A549 (cell line): ENCODE data around the gene SYAP1. TPM values are rescaled to one million over a fixed set of nuclear protein-coding genes. Genes with fewer than 3 reads are reported as not detected.

Experiments
- ATAC-seq, 2 experiments: fragments of 200-7000 bp in 1 of 2; fragments of >200 bp in 1 of 2; cut with Nextera tagmentation in 1 of 2; cut with Tn5 transposase in 1 of 2; 3 replicates each; pipeline versions ENCODE4 v1.8.0 to v1.9.1; 2018 to 2020; ENCODE audit warnings: mild to moderate bottlenecking in 1 of 2, moderate library complexity in 1 of 2
- CTCF ChIA-PET: fragments of 300-600 bp; sonication (Branson Sonifier 250); formaldehyde crosslinking; extraction: SDS; loops from one replicate; lab custom pipeline; 2021; ENCODE audit warnings: antibody characterized with exemption, inconsistent platforms; lab: Yijun Ruan, JAX
- POLR2A ChIA-PET: fragments of 350-600 bp; formaldehyde crosslinking; extraction: SDS; loops from one replicate; lab custom pipeline; 2021; ENCODE audit warnings: antibody characterized with exemption, inconsistent platforms; lab: Yijun Ruan, JAX
- DNase-seq, 2 experiments: peaks; one replicate each; pipeline versions ENCODE4 v3.0.0 to v3.0.0-alpha.2; 2011 to 2016; ENCODE audit warnings: low read depth in 1 of 2, low spot score in 1 of 2
- FAIRE-seq: peaks from 2 replicates; lab custom pipeline; 2011; peaks lifted over from hg19 to GRCh38; lab: Jason Lieb, UNC
- H3K27ac ChIP-seq, 2 experiments: fragments of >200 bp; sonication (Bioruptor Twin); formaldehyde crosslinking; 3 replicates each; pipeline ENCODE4 v1.5.1; 2016 to 2017
- H3K4me1 ChIP-seq: fragments of >200 bp; sonication (Bioruptor Twin); formaldehyde crosslinking; 3 replicates; pipeline ENCODE4 v1.6.1; 2016
- H3K4me2 ChIP-seq: fragments of >200 bp; sonication (Bioruptor Twin); formaldehyde crosslinking; 3 replicates; pipeline ENCODE4 v1.6.1; 2016
- H3K4me3 ChIP-seq: fragments of >200 bp; sonication (Bioruptor Twin); formaldehyde crosslinking; 3 replicates; pipeline ENCODE4 v1.5.1; 2016
- H3K9me3 ChIP-seq: fragments of >200 bp; sonication (Bioruptor Twin); formaldehyde crosslinking; 3 replicates; pipeline ENCODE4 v1.6.1; 2016
- BCL3 ChIP-seq: fragments of >200 bp; sonication (Bioruptor Twin); formaldehyde crosslinking; IDR thresholded peaks from 3 replicates; pipeline ENCODE4 v1.6.1; 2016
- CBX8 ChIP-seq: fragments of 200-600 bp; sonication (generic); IDR thresholded peaks from 2 replicates; pipeline ENCODE4 v1.6.1; 2016
- CHD2 ChIP-seq: fragments of 150-350 bp; IDR thresholded peaks from 2 replicates; pipeline ENCODE4 v1.6.1; 2014; ENCODE audit warnings: low read length; ENCODE audit not compliant: partially characterized antibody
- CHD4 ChIP-seq: fragments of 200-600 bp; sonication (generic); IDR thresholded peaks from 2 replicates; pipeline ENCODE4 v1.6.1; 2016; ENCODE audit warnings: antibody characterized with exemption, mild to moderate bottlenecking, borderline replicate concordance
- EHF ChIP-seq: fragments of 250-450 bp; sonication (Bioruptor Pico); IDR thresholded peaks from 2 replicates; pipeline ENCODE4 v1.5.0; 2020; ENCODE audit warnings: mild to moderate bottlenecking
- EHMT2 ChIP-seq: fragments of 200-600 bp; sonication (generic); IDR thresholded peaks from 2 replicates; pipeline ENCODE4 v1.6.1; 2016; ENCODE audit warnings: antibody characterized with exemption, low read depth, mild to moderate bottlenecking, moderate library complexity
- ELK1 ChIP-seq: fragments of 150-350 bp; IDR thresholded peaks from 2 replicates; pipeline ENCODE4 v1.6.1; 2014; ENCODE audit warnings: low read depth, mild to moderate bottlenecking, low read length
- ESRRA ChIP-seq: fragments of 150-350 bp; IDR thresholded peaks from 2 replicates; pipeline ENCODE4 v1.6.1; 2014; ENCODE audit warnings: mild to moderate bottlenecking, low read length, borderline replicate concordance
- FOSL2 ChIP-seq, 2 experiments: fragments of 450-650 bp in 1 of 2; fragments of >200 bp in 1 of 2; sonication (Bioruptor Twin) in 1 of 2; formaldehyde crosslinking; IDR thresholded peaks; 2 replicates each; pipeline versions ENCODE4 v1.5.0 to v1.6.1; 2016 to 2020; ENCODE audit warnings: mild to moderate bottlenecking in 1 of 2, moderate library complexity in 1 of 2
- FOXS1 ChIP-seq: fragments of 250-450 bp; sonication (Bioruptor Pico); IDR thresholded peaks from 2 replicates; pipeline ENCODE4 v1.5.0; 2020; ENCODE audit warnings: mild to moderate bottlenecking, moderate library complexity
- GATA3 ChIP-seq: IDR thresholded peaks from 2 replicates; pipeline ENCODE4 v1.6.1; 2012; ENCODE audit warnings: borderline replicate concordance
- HDAC2 ChIP-seq: fragments of 200-600 bp; sonication (generic); IDR thresholded peaks from 2 replicates; pipeline ENCODE4 v1.6.1; 2016
- HMGXB4 ChIP-seq: fragments of 250-450 bp; sonication (Bioruptor Pico); IDR thresholded peaks from 2 replicates; pipeline ENCODE4 v1.5.0; 2021; ENCODE audit warnings: mild to moderate bottlenecking, moderate library complexity, borderline replicate concordance
- KDM1A ChIP-seq: fragments of 200-600 bp; sonication (generic); IDR thresholded peaks from 2 replicates; pipeline ENCODE4 v1.6.1; 2016; ENCODE audit warnings: low read depth, mild to moderate bottlenecking
- MAX ChIP-seq: IDR thresholded peaks from 2 replicates; pipeline ENCODE4 v1.6.1; 2012
- MYC ChIP-seq: IDR thresholded peaks from 2 replicates; pipeline ENCODE4 v1.6.1; 2012; ENCODE audit warnings: mild to moderate bottlenecking, inconsistent platforms, low read length, improper control_type of control experiment, borderline replicate concordance
- NFE2L2 ChIP-seq: fragments of 150-350 bp; conservative IDR thresholded peaks from 2 replicates; pipeline ENCODE4 v1.6.1; 2014; ENCODE audit warnings: low read length
- NPAS2 ChIP-seq: fragments of 250-450 bp; sonication (Bioruptor Pico); IDR thresholded peaks from 2 replicates; pipeline ENCODE4 v1.8.0; 2022; ENCODE audit warnings: mild to moderate bottlenecking, moderate library complexity, borderline replicate concordance
- PHF8 ChIP-seq: fragments of 200-600 bp; sonication (generic); IDR thresholded peaks from 2 replicates; pipeline ENCODE4 v1.6.1; 2016; ENCODE audit warnings: low read depth, mild to moderate bottlenecking, antibody characterized with exemption, moderate library complexity, borderline replicate concordance
- RARB ChIP-seq: fragments of 250-450 bp; sonication (Bioruptor Pico); IDR thresholded peaks from 2 replicates; pipeline ENCODE4 v1.8.0; 2021; ENCODE audit warnings: mild to moderate bottlenecking, moderate library complexity
- RCOR1 ChIP-seq: fragments of 150-350 bp; IDR thresholded peaks from 2 replicates; pipeline ENCODE4 v1.6.1; 2014; ENCODE audit warnings: antibody characterized with exemption, low read length, low read depth
- REST ChIP-seq: fragments of 200-600 bp; sonication (generic); IDR thresholded peaks from 2 replicates; pipeline ENCODE4 v1.6.1; 2016; ENCODE audit warnings: antibody characterized with exemption, mild to moderate bottlenecking, moderate library complexity
- RNF2 ChIP-seq: fragments of 200-600 bp; sonication (generic); IDR thresholded peaks from 2 replicates; pipeline ENCODE4 v1.6.1; 2016; ENCODE audit warnings: low read depth, mild to moderate bottlenecking, antibody characterized with exemption, moderate library complexity, borderline replicate concordance
- SMC3 ChIP-seq: fragments of >200 bp; sonication (Bioruptor Twin); formaldehyde crosslinking; IDR thresholded peaks from 3 replicates; pipeline ENCODE4 v1.6.1; 2018; ENCODE audit warnings: inconsistent platforms
- USF2 ChIP-seq: fragments of 450-650 bp; IDR thresholded peaks from 2 replicates; pipeline ENCODE4 v1.6.1; 2014; ENCODE audit warnings: antibody characterized with exemption
- ZFP36 ChIP-seq: fragments of 450-650 bp; IDR thresholded peaks from 2 replicates; pipeline ENCODE4 v1.6.1; 2014; ENCODE audit warnings: borderline replicate concordance; ENCODE audit not compliant: partially characterized antibody
- ZNF302 ChIP-seq: fragments of 250-450 bp; sonication (Bioruptor Pico); IDR thresholded peaks from 2 replicates; pipeline ENCODE4 v1.9.0; 2021; ENCODE audit warnings: inconsistent platforms, mild to moderate bottlenecking, moderate library complexity
- ZSCAN20 ChIP-seq: fragments of 250-450 bp; sonication (Bioruptor Pico); IDR thresholded peaks from 2 replicates; pipeline ENCODE4 v1.8.0; 2022; ENCODE audit warnings: mild to moderate bottlenecking, moderate library complexity
- WGBS: methylation state at CpG from one replicate; pipeline ENCODE4 v1.1.6; 2017; ENCODE audit errors: missing lambda C conversion rate; 5-methylcytosine and 5-hydroxymethylcytosine counted together
- polyA plus RNA-seq, 4 experiments: library from polyadenylated mRNA; depleted of rRNA in 3 of 4; stranded (reverse); fragments of >200 nt; fragmentation: RNase III in 1 of 4; extraction: RNeasy Plus Mini Kit Qiagen cat#74134 plus additional on column Dnase treatment in 1 of 4; gene quantifications; 2 replicates in 3 of 4; 3 replicates in 1 of 4; pipeline ENCODE4 v1.2.3, GENCODE V29; 2011 to 2017

SYAP1 gene
- polyA plus RNA-seq, 2 of the 4 experiments (the other 2 are of a cell fraction) = 18.9 to 20.9 TPM

GRCh38 chrX:16796298-16796697 lies 76.9 kb downstream of the SYAP1 start:
- 96% methylated on average over 4 of the region's 4 CpGs for WGBS
- ChIA-PET POLR2A (no interaction called here), CTCF (no interaction called here)
- Histone ChIP-seq H3K4me3 (no peak overlapping the region), H3K4me1 (no peaks in the 10 kb centered on the region), H3K27ac (no peak overlapping the region)
- DNase-seq = no peak
- no peak for ATAC-seq
- TF ChIP-seq CHD4 (no peak), CBX8 (no peak), NFE2L2 (no peak), CHD2 (no peak), EHMT2 (no peak), HDAC2 (no peak), ESRRA (no peak), REST (no peak), RARB (CRISPR knock-in tag) (no peak), FOSL2 (IDR thresholded peaks at IDR 0.05) (no peak), FOSL2 (CRISPR knock-in tag; IDR thresholded peaks at IDR 0.05) (no peak), HMGXB4 (CRISPR knock-in tag) (no peak), GATA3 (no peak), EHF (CRISPR knock-in tag) (no peak), SMC3 (no peak), KDM1A (no peak), PHF8 (no peak), ZNF302 (CRISPR knock-in tag) (no peak), NPAS2 (CRISPR knock-in tag) (no peak), BCL3 (no peak)
- TF ChIP-seq, all 56 proteins: peak for 0
- no peak for FAIRE-seq
- H3K9me3 ChIP-seq = no peaks in the 10 kb centered on the region
- H3K4me2 ChIP-seq = no peak overlapping the region

GRCh38 chrX:16797358-16797757 lies 77.9 kb downstream of the SYAP1 start:
- no peak overlapping the region for H3K4me3 ChIP-seq
- no peaks in the 10 kb centered on the region for H3K4me1 ChIP-seq
- ChIA-PET POLR2A (interaction anchor here (1.4 kb wide), 1 partner anchor 78 kb away, joined by 3 read pairs; the partner anchor contains the start of gene SYAP1), CTCF (no interaction called here)
- DNase-seq = no peak
- 95% methylated on average over 5 of the region's 5 CpGs for WGBS
- no peaks in the 10 kb centered on the region for H3K9me3 ChIP-seq
- H3K4me2 ChIP-seq = no peak overlapping the region
- no peak for FAIRE-seq
- no peak overlapping the region for H3K27ac ChIP-seq
- ATAC-seq = no peak; a peak in 1 of 6 replicates
- TF ChIP-seq BCL3 = no peak
- TF ChIP-seq ZSCAN20 (CRISPR knock-in tag) = no peak
- no peak for TF ChIP-seq RNF2
- TF ChIP-seq RCOR1 = no peak
- TF ChIP-seq MYC = no peak
- no peak for TF ChIP-seq FOXS1 (CRISPR knock-in tag)
- no peak for TF ChIP-seq MAX
- no peak for TF ChIP-seq ELK1
- TF ChIP-seq SMC3 = no peak
- no peak for TF ChIP-seq USF2
- TF ChIP-seq ZFP36 = no peak
